ENCODE results near the gene PRKRA. TPM values are rescaled to one million over a fixed set of nuclear protein-coding genes. Genes with fewer than 3 reads are reported as not detected.

PRKRA gene
- total RNA-seq, 2 donors from 2014 or later: 59.8 to 67.7 TPM

- Histone ChIP-seq H3K4me3 (no peak overlapping the region), H3K9me3 (no peaks in the 10 kb centered on the region), H3K4me1 (replicated peaks) (peaks cover 3% of the 10 kb centered on the region), H3K36me3 (no peaks in the 10 kb centered on the region), H3K27me3 (replicated peaks; ENCODE audit: insufficient read depth) (no peaks in the 10 kb centered on the region), H3K27ac (no peak overlapping the region)
- no peak for DNase-seq (ENCODE audit: low spot score)
- TF ChIP-seq, protein P1, sequence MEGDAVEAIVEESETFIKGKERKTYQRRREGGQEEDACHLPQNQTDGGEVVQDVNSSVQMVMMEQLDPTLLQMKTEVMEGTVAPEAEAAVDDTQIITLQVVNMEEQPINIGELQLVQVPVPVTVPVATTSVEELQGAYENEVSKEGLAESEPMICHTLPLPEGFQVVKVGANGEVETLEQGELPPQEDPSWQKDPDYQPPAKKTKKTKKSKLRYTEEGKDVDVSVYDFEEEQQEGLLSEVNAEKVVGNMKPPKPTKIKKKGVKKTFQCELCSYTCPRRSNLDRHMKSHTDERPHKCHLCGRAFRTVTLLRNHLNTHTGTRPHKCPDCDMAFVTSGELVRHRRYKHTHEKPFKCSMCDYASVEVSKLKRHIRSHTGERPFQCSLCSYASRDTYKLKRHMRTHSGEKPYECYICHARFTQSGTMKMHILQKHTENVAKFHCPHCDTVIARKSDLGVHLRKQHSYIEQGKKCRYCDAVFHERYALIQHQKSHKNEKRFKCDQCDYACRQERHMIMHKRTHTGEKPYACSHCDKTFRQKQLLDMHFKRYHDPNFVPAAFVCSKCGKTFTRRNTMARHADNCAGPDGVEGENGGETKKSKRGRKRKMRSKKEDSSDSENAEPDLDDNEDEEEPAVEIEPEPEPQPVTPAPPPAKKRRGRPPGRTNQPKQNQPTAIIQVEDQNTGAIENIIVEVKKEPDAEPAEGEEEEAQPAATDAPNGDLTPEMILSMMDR (IDR thresholded peaks at IDR 0.05): no peak
- no peak for TF ChIP-seq POLR2AphosphoS5 (IDR thresholded peaks at IDR 0.05)
- TF ChIP-seq POLR2A (IDR thresholded peaks at IDR 0.05): no peak
- 100% methylated on average over 2 of the region's 2 CpGs for WGBS
- intact Hi-C loops (cut with DNase I): no loop called here
These were observed 14.3 kb downstream of the PRKRA start for GRCh38 chr2:178436662-178437061.

- Histone ChIP-seq H3K27me3 (replicated peaks; ENCODE audit: insufficient read depth) (no peaks in the 10 kb centered on the region), H3K4me3 (no peak overlapping the region), H3K36me3 (no peaks in the 10 kb centered on the region), H3K27ac (no peak overlapping the region), H3K9me3 (no peaks in the 10 kb centered on the region), H3K4me1 (replicated peaks) (no peaks in the 10 kb centered on the region)
- TF ChIP-seq, protein P1 (IDR thresholded peaks at IDR 0.05): no peak
- no peak for TF ChIP-seq POLR2A (IDR thresholded peaks at IDR 0.05)
- intact Hi-C loops (cut with DNase I): no loop called here
- DNase-seq (ENCODE audit: low spot score): no peak
These were observed 21.6 kb downstream of the PRKRA start for GRCh38 chr2:178429336-178429735.

GRCh38 chr2:178428396-178428806, 22.6 kb downstream of the PRKRA start:
- Histone ChIP-seq H3K27me3 (replicated peaks; ENCODE audit: insufficient read depth) (no peaks in the 10 kb centered on the region), H3K4me3 (no peak overlapping the region), H3K9me3 (no peaks in the 10 kb centered on the region), H3K36me3 (no peaks in the 10 kb centered on the region), H3K27ac (no peak overlapping the region), H3K4me1 (replicated peaks) (no peaks in the 10 kb centered on the region)
- intact Hi-C loops (cut with DNase I): no loop called here
- WGBS: 50% methylated on average over 1 of the region's 1 CpG
- TF ChIP-seq, protein P1 (IDR thresholded peaks at IDR 0.05): no peak
- TF ChIP-seq POLR2AphosphoS5 (IDR thresholded peaks at IDR 0.05): no peak
- no peak for TF ChIP-seq POLR2A (IDR thresholded peaks at IDR 0.05)
- no peak for DNase-seq (ENCODE audit: low spot score)

DNA sequence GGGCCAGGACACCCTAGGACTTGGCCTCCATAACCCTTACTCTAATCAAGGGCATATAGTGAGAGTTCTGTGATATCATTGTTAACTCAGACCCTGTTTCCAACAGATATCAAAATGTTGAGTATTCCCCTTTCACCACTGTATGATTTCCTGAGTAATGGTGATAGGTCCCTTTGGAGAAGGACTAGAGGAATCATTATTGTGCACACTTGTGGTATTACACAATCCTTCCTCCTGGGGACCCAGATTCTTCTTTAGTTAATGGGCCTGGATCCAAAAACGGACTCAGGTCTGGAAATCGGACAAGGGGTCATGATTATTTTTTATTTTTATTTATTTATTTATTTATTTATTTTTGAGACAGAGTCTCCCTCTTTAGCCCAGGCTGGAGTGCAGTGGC, 23.5 kb downstream of the PRKRA start:
- intact Hi-C loops (cut with DNase I): no loop called here

DNA sequence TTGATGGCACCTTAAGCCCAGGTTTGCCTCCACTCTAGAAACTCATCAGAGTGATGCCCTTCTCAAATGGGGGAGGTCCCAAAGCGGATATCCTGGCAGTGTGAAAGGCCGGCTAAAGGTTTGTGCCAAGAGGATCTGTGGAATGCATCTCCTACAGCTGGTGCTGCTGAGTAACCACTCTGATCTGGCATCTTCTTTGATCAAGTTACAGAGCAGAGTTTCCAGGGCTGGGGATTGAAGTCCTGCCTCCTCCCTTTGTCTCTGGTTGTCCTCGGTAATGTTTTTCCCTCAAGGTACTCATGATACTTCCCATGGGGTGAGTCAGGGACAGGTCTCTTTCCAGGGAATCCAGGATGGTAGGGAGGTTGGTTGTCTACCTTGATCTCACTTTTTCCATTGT, 24.6 kb downstream of the PRKRA start:
- intact Hi-C loops (cut with DNase I): no loop called here
- no peaks in the 10 kb centered on the region for H3K4me1 ChIP-seq (replicated peaks)
- H3K36me3 ChIP-seq: no peaks in the 10 kb centered on the region
- no peak for DNase-seq (ENCODE audit: low spot score)
- no peaks in the 10 kb centered on the region for H3K9me3 ChIP-seq
- TF ChIP-seq POLR2AphosphoS5 (IDR thresholded peaks at IDR 0.05) (no peak), POLR2A (IDR thresholded peaks at IDR 0.05) (no peak)
- TF ChIP-seq, protein P1 (IDR thresholded peaks at IDR 0.05): no peak
- no peak overlapping the region for H3K4me3 ChIP-seq
- no peaks in the 10 kb centered on the region for H3K27me3 ChIP-seq (replicated peaks; ENCODE audit: insufficient read depth)
- no peak overlapping the region for H3K27ac ChIP-seq
- WGBS: 96% methylated on average over 3 of the region's 3 CpGs

More for the DNA sequence above, 23.5 kb downstream of the PRKRA start:
- DNase-seq (ENCODE audit: low spot score): no peak
- Histone ChIP-seq H3K27ac (no peak overlapping the region), H3K36me3 (no peaks in the 10 kb centered on the region), H3K9me3 (no peaks in the 10 kb centered on the region), H3K4me1 (replicated peaks) (no peaks in the 10 kb centered on the region), H3K4me3 (no peak overlapping the region), H3K27me3 (replicated peaks; ENCODE audit: insufficient read depth) (no peaks in the 10 kb centered on the region)
- TF ChIP-seq POLR2A (IDR thresholded peaks at IDR 0.05): no peak
- TF ChIP-seq, protein P1 (IDR thresholded peaks at IDR 0.05): no peak
- TF ChIP-seq POLR2AphosphoS5 (IDR thresholded peaks at IDR 0.05): no peak
- 94% methylated on average over 2 of the region's 2 CpGs for WGBS
